ENCODE measurements around the gene KAZN.

- TF ChIP-seq POLR2AphosphoS5 (IDR thresholded peaks at IDR 0.05) (no peak), CTCF (IDR thresholded peaks at IDR 0.05; ENCODE audit: poor library complexity, severe bottlenecking) (no peak), REST (IDR thresholded peaks at IDR 0.05; ENCODE audit: borderline replicate concordance) (no peak), EZH2 (IDR thresholded peaks at IDR 0.05; ENCODE audit: borderline replicate concordance, insufficient read depth, low read length, poor library complexity, severe bottlenecking) (no peak), EP300 (conservative IDR thresholded peaks at IDR 0.05; ENCODE audit: poor library complexity, severe bottlenecking) (no peak), MXI1 (conservative IDR thresholded peaks at IDR 0.05; ENCODE audit: poor library complexity, severe bottlenecking) (no peak), RAD21 (conservative IDR thresholded peaks at IDR 0.05) (no peak)
These were observed 170.3 kb downstream of the KAZN start for GRCh38 chr1:14768582-14769304.
